GM23338 (cell line): ENCODE measurements around the gene NRG3. TPM values are rescaled to one million over a fixed set of nuclear protein-coding genes. Genes with fewer than 3 reads are reported as not detected.

ENCODE experiments used
- ATAC-seq: fragments of 200-7000 bp; cut with Tn5 transposase; 3 replicates; pipeline ENCODE4 v1.9.1; 2020
- DNase-seq: peaks from one replicate; pipeline ENCODE4 v3.0.0-alpha.2; 2015; ENCODE audit warnings: low spot score
- H2AFZ ChIP-seq: fragments of 200-600 bp; sonication (generic); 2 replicates; pipeline ENCODE4 v1.8.0; 2016; ENCODE audit warnings: antibody characterized with exemption, mild to moderate bottlenecking, moderate library complexity
- H3F3A ChIP-seq: fragments of 200-600 bp; sonication (generic); replicated peaks from 2 replicates; pipeline ENCODE4 v1.8.0; 2017; ENCODE audit warnings: antibody characterized with exemption, mixed run types, low read depth
- H3K27ac ChIP-seq: fragments of 200-600 bp; sonication (generic); 2 replicates; pipeline ENCODE4 v1.6.1; 2016; ENCODE audit warnings: low read depth
- H3K27me3 ChIP-seq: fragments of 200-600 bp; sonication (generic); 2 replicates; pipeline ENCODE4 v1.8.0; 2016; ENCODE audit warnings: mild to moderate bottlenecking, mixed run types, moderate library complexity; ENCODE audit not compliant: insufficient read depth
- H3K36me3 ChIP-seq: fragments of 200-600 bp; sonication (generic); 2 replicates; pipeline ENCODE4 v1.8.0; 2016; ENCODE audit warnings: mild to moderate bottlenecking; ENCODE audit not compliant: insufficient read depth
- H3K4me1 ChIP-seq: fragments of 200-600 bp; sonication (generic); 2 replicates; pipeline ENCODE4 v1.8.0; 2016; ENCODE audit warnings: mild to moderate bottlenecking, moderate library complexity; ENCODE audit not compliant: insufficient read depth
- H3K4me2 ChIP-seq: fragments of 200-600 bp; sonication (generic); 2 replicates; pipeline ENCODE4 v1.7.1; 2017; ENCODE audit warnings: mixed run types
- H3K4me3 ChIP-seq: fragments of 200-600 bp; sonication (generic); 2 replicates; pipeline ENCODE4 v1.6.1; 2016; ENCODE audit warnings: mixed run types
- H3K79me2 ChIP-seq: fragments of 200-600 bp; sonication (generic); replicated peaks from 2 replicates; pipeline ENCODE4 v1.8.0; 2017; ENCODE audit warnings: mild to moderate bottlenecking; ENCODE audit not compliant: insufficient read depth
- H3K9me2 ChIP-seq: fragments of 200-600 bp; sonication (generic); 2 replicates; pipeline ENCODE4 v1.8.0; 2017; ENCODE audit not compliant: insufficient read depth
- H4K20me1 ChIP-seq: fragments of 200-600 bp; sonication (generic); replicated peaks from 2 replicates; pipeline ENCODE4 v1.8.0; 2017; ENCODE audit warnings: mild to moderate bottlenecking; ENCODE audit not compliant: insufficient read depth
- H3K27ac Mint-ChIP-seq: 2 replicates; pipeline ENCODE4 v1.8.0; 2020; ENCODE audit warnings: inconsistent platforms, mild to moderate bottlenecking, moderate library complexity, mixed read lengths
- H3K27me3 Mint-ChIP-seq: 3 replicates; pipeline ENCODE4 v1.8.0; 2022; ENCODE audit warnings: low read depth, mild to moderate bottlenecking, moderate library complexity, mixed read lengths, inconsistent platforms; ENCODE audit not compliant: insufficient read depth, poor library complexity
- H3K36me3 Mint-ChIP-seq: 3 replicates; pipeline ENCODE4 v1.8.0; 2021; ENCODE audit warnings: low read depth, mild to moderate bottlenecking, inconsistent platforms, moderate library complexity, mixed read lengths
- H3K4me1 Mint-ChIP-seq: 3 replicates; pipeline ENCODE4 v1.8.0; 2020; ENCODE audit warnings: mild to moderate bottlenecking, inconsistent platforms, mixed read lengths
- H3K4me3 Mint-ChIP-seq: 3 replicates; pipeline ENCODE4 v1.8.0; 2021; ENCODE audit warnings: moderate library complexity, mild to moderate bottlenecking, inconsistent platforms, mixed read lengths
- H3K9me3 Mint-ChIP-seq: 3 replicates; pipeline ENCODE4 v1.8.0; 2020; ENCODE audit warnings: moderate library complexity, mild to moderate bottlenecking, inconsistent platforms, mixed read lengths
- CREB1 ChIP-seq: fragments of 250-450 bp; sonication (Bioruptor Pico); IDR thresholded peaks from 2 replicates; pipeline ENCODE4 v1.5.0; 2020; ENCODE audit warnings: low read depth, mild to moderate bottlenecking, moderate library complexity
- EZH2 ChIP-seq: fragments of 200-600 bp; sonication (generic); IDR thresholded peaks from one replicate; pipeline ENCODE4 v1.8.0; 2017; ENCODE audit warnings: antibody characterized with exemption, mild to moderate bottlenecking, low read depth; ENCODE audit not compliant: unreplicated experiment
- EZH2phosphoT487 ChIP-seq: fragments of 200-600 bp; sonication (generic); IDR thresholded peaks from one replicate; pipeline ENCODE4 v1.8.1; 2018; ENCODE audit warnings: antibody characterized with exemption; ENCODE audit not compliant: unreplicated experiment
- JUNB ChIP-seq: IDR thresholded peaks from one replicate; pipeline ENCODE4 v1.6.1; 2016; ENCODE audit warnings: antibody characterized with exemption; ENCODE audit not compliant: unreplicated experiment
- NANOG ChIP-seq: IDR thresholded peaks from 2 replicates; pipeline ENCODE4 v1.6.1; 2016; ENCODE audit warnings: antibody characterized with exemption, borderline replicate concordance
- POLR2AphosphoS5 ChIP-seq: IDR thresholded peaks from 2 replicates; pipeline ENCODE4 v1.6.1; 2016; ENCODE audit warnings: antibody characterized with exemption, low read depth
- STAT1 ChIP-seq: IDR thresholded peaks from one replicate; pipeline ENCODE4 v1.6.1; 2016; ENCODE audit warnings: antibody characterized with exemption; ENCODE audit not compliant: unreplicated experiment
- ZNF114 ChIP-seq: fragments of 250-450 bp; sonication (Bioruptor Pico); IDR thresholded peaks from 2 replicates; pipeline ENCODE4 v1.5.0; 2020; ENCODE audit warnings: mild to moderate bottlenecking, moderate library complexity
- ZNF331 ChIP-seq: fragments of 250-450 bp; sonication (Bioruptor Pico); IDR thresholded peaks from 2 replicates; pipeline ENCODE4 v1.5.0; 2020; ENCODE audit warnings: low read depth, mild to moderate bottlenecking, moderate library complexity
- polyA plus RNA-seq: library from polyadenylated mRNA; unstranded; fragments of >200 nt; fragmentation: Nextera tagmentation; extraction: Ambion mirVana; gene quantifications from 2 replicates; pipeline ENCODE4 v1.2.1, GENCODE V29; 2016
- total RNA-seq: library from RNA; depleted of rRNA; stranded (reverse); fragments of >200 nt; shearing (Covaris generic); gene quantifications from 2 replicates; pipeline ENCODE4 v1.2.3, GENCODE V29; 2014
- TF ChIP-seq, protein P1 (sequence below): IDR thresholded peaks from 2 replicates; pipeline ENCODE4 v1.6.1; 2016; ENCODE audit warnings: antibody characterized with exemption
- TF ChIP-seq, protein P2 (sequence below): IDR thresholded peaks from one replicate; pipeline ENCODE4 v1.6.1; 2018; ENCODE audit warnings: antibody characterized with exemption; ENCODE audit not compliant: unreplicated experiment
- TF ChIP-seq, protein P3 (sequence below): fragments of 250-450 bp; sonication (Bioruptor Pico); IDR thresholded peaks from 2 replicates; pipeline ENCODE4 v1.5.0; 2020; ENCODE audit warnings: mild to moderate bottlenecking, moderate library complexity

Gene NRG3
- total and polyA plus RNA-seq, 2 experiments from 2014 or later, result 1.9 to 3.9 TPM

DNA sequence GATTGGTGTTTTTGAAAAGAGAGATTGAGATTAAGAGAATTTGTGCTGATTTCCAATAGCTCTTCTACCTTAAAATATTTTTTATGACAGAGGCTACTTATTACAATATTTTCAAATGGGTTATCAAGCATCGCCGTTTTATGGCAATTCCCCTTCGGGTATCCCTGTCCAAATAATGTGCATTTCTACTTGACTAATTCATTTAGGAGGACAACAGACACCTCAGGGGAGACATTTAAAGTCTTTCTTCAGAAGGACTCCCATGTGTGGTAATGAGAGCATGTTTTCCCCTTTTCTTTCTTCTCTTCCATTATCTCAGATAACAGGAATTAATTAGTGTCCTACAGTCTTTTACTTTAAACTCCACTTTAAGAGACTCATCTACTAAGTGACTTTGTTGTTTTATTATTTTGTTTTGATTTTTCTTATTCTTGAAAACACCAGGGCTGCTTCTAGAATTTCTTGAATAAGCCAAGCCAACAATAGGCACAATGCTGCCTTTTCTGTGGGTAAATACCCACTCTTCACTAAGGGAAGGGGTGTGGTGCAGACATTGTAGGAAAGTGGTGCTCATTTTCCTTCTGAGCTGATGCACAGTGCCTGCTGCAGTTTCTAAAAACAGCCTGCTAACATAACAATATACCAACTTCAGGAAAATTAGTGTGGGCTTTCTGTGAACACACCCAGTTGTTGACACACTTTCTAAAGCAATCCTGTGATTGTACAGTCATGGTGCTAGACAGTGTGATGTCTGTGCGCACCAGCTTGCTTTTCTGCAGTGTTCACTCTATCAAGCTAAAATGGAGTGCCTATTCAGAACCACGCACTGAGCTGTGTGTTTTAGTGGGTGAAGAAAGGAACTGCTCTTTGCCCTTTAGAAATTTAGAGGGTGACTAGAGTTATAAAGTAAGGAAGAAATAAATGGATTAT, 597.7 kb downstream of the NRG3 start (continued):
- no peak for TF ChIP-seq NANOG
- TF ChIP-seq POLR2AphosphoS5, result no peak
- TF ChIP-seq, protein P1, sequence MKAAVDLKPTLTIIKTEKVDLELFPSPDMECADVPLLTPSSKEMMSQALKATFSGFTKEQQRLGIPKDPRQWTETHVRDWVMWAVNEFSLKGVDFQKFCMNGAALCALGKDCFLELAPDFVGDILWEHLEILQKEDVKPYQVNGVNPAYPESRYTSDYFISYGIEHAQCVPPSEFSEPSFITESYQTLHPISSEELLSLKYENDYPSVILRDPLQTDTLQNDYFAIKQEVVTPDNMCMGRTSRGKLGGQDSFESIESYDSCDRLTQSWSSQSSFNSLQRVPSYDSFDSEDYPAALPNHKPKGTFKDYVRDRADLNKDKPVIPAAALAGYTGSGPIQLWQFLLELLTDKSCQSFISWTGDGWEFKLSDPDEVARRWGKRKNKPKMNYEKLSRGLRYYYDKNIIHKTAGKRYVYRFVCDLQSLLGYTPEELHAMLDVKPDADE, result no peak
- no peak for TF ChIP-seq ZNF331
- no peak for TF ChIP-seq CREB1

DNA sequence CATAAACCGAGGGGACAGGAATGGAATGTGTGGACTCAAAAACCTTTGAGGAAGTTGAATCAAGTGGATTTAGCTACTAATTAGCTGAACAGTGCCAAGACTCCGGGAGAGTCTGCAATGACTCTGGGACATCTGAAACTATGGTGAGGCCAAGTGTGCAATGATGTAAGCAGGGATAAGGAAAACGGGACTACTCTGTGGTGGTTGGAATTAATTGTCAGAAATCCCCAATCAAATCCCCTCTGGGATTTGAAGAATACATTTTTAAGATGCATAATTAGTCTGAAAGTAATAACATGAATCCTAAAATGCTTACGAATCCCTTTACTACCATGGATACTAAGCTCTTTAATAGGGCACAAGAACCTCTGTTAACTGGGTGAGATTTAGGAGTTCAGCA, 602.8 kb downstream of the NRG3 start:
- Mint-ChIP-seq H3K36me3 (0 out of 3 replicates have a peak, but pooled peaks cover 2% of the 10 kb centered on the region), H3K4me1 (no peaks in the 10 kb centered on the region), H3K4me3 (no peak overlapping the region), H3K9me3 (peaks cover 3% of the 10 kb centered on the region; the same call in 1 of the 3 replicates), H3K27me3 (no peaks in the 10 kb centered on the region), H3K27ac (0 out of 2 replicates have a peak overlapping the region, but pooled peaks have one; percentile 8)
- no peaks in the 10 kb centered on the region for H3K36me3 ChIP-seq
- no peak for DNase-seq
- H2AFZ ChIP-seq, result no peak overlapping the region
- no peaks in the 10 kb centered on the region for H4K20me1 ChIP-seq
- no peak overlapping the region for H3K27ac ChIP-seq
- H3K4me2 ChIP-seq, result no peak overlapping the region
- H3K4me1 ChIP-seq, result no peaks in the 10 kb centered on the region
- H3K4me3 ChIP-seq, result no peak overlapping the region
- H3K27me3 ChIP-seq, result no peaks in the 10 kb centered on the region
- ATAC-seq, result no peak
- H3F3A ChIP-seq, result no peaks in the 10 kb centered on the region
- no peaks in the 10 kb centered on the region for H3K9me2 ChIP-seq
- no peaks in the 10 kb centered on the region for H3K79me2 ChIP-seq
- TF ChIP-seq, protein P1, result no peak
- no peak for TF ChIP-seq ZNF114 (CRISPR knock-in tag)
- TF ChIP-seq, protein P2, sequence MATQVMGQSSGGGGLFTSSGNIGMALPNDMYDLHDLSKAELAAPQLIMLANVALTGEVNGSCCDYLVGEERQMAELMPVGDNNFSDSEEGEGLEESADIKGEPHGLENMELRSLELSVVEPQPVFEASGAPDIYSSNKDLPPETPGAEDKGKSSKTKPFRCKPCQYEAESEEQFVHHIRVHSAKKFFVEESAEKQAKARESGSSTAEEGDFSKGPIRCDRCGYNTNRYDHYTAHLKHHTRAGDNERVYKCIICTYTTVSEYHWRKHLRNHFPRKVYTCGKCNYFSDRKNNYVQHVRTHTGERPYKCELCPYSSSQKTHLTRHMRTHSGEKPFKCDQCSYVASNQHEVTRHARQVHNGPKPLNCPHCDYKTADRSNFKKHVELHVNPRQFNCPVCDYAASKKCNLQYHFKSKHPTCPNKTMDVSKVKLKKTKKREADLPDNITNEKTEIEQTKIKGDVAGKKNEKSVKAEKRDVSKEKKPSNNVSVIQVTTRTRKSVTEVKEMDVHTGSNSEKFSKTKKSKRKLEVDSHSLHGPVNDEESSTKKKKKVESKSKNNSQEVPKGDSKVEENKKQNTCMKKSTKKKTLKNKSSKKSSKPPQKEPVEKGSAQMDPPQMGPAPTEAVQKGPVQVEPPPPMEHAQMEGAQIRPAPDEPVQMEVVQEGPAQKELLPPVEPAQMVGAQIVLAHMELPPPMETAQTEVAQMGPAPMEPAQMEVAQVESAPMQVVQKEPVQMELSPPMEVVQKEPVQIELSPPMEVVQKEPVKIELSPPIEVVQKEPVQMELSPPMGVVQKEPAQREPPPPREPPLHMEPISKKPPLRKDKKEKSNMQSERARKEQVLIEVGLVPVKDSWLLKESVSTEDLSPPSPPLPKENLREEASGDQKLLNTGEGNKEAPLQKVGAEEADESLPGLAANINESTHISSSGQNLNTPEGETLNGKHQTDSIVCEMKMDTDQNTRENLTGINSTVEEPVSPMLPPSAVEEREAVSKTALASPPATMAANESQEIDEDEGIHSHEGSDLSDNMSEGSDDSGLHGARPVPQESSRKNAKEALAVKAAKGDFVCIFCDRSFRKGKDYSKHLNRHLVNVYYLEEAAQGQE, result no peak
- no peak for TF ChIP-seq JUNB
- TF ChIP-seq CREB1, result no peak
- TF ChIP-seq EZH2phosphoT487, result no peak
- TF ChIP-seq, protein P3, sequence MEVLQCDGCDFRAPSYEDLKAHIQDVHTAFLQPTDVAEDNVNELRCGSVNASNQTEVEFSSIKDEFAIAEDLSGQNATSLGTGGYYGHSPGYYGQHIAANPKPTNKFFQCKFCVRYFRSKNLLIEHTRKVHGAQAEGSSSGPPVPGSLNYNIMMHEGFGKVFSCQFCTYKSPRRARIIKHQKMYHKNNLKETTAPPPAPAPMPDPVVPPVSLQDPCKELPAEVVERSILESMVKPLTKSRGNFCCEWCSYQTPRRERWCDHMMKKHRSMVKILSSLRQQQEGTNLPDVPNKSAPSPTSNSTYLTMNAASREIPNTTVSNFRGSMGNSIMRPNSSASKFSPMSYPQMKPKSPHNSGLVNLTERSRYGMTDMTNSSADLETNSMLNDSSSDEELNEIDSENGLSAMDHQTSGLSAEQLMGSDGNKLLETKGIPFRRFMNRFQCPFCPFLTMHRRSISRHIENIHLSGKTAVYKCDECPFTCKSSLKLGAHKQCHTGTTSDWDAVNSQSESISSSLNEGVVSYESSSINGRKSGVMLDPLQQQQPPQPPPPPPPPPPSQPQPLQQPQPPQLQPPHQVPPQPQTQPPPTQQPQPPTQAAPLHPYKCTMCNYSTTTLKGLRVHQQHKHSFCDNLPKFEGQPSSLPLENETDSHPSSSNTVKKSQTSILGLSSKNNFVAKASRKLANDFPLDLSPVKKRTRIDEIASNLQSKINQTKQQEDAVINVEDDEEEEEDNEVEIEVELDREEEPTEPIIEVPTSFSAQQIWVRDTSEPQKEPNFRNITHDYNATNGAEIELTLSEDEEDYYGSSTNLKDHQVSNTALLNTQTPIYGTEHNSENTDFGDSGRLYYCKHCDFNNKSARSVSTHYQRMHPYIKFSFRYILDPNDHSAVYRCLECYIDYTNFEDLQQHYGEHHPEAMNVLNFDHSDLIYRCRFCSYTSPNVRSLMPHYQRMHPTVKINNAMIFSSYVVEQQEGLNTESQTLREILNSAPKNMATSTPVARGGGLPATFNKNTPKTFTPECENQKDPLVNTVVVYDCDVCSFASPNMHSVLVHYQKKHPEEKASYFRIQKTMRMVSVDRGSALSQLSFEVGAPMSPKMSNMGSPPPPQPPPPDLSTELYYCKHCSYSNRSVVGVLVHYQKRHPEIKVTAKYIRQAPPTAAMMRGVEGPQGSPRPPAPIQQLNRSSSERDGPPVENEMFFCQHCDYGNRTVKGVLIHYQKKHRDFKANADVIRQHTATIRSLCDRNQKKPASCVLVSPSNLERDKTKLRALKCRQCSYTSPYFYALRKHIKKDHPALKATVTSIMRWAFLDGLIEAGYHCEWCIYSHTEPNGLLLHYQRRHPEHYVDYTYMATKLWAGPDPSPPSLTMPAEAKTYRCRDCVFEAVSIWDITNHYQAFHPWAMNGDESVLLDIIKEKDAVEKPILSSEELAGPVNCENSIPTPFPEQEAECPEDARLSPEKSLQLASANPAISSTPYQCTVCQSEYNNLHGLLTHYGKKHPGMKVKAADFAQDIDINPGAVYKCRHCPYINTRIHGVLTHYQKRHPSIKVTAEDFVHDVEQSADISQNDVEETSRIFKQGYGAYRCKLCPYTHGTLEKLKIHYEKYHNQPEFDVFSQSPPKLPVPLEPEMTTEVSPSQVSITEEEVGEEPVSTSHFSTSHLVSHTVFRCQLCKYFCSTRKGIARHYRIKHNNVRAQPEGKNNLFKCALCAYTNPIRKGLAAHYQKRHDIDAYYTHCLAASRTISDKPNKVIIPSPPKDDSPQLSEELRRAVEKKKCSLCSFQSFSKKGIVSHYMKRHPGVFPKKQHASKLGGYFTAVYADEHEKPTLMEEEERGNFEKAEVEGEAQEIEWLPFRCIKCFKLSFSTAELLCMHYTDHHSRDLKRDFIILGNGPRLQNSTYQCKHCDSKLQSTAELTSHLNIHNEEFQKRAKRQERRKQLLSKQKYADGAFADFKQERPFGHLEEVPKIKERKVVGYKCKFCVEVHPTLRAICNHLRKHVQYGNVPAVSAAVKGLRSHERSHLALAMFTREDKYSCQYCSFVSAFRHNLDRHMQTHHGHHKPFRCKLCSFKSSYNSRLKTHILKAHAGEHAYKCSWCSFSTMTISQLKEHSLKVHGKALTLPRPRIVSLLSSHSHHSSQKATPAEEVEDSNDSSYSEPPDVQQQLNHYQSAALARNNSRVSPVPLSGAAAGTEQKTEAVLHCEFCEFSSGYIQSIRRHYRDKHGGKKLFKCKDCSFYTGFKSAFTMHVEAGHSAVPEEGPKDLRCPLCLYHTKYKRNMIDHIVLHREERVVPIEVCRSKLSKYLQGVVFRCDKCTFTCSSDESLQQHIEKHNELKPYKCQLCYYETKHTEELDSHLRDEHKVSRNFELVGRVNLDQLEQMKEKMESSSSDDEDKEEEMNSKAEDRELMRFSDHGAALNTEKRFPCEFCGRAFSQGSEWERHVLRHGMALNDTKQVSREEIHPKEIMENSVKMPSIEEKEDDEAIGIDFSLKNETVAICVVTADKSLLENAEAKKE, result no peak
- TF ChIP-seq STAT1, result no peak
- no peak for TF ChIP-seq ZNF331
- TF ChIP-seq NANOG, result no peak
- TF ChIP-seq EZH2, result no peak
- no peak for TF ChIP-seq POLR2AphosphoS5
